ENCODE data around the gene TIGD3. TPM values are rescaled to one million over a fixed set of nuclear protein-coding genes. Genes with fewer than 3 reads are reported as not detected.

The TIGD3 gene
- total RNA-seq, 2 donors from 2014 or later = 0.99 to 1.0 TPM

- no peaks in the 10 kb centered on the region for H3K27me3 Mint-ChIP-seq (ENCODE audit: insufficient read depth)
- Histone ChIP-seq H3K9ac (ENCODE audit: extremely low read depth, low read length, poor library complexity, severe bottlenecking) (no peak overlapping the region), H3K36me3 (ENCODE audit: control insufficient read depth, insufficient read depth, low read length) (peaks cover 53% of the 10 kb centered on the region), H3K27ac (ENCODE audit: low read depth, low read length) (no peak overlapping the region), H3K9me3 (ENCODE audit: control insufficient read depth, low read length) (no peaks in the 10 kb centered on the region), H3K4me3 (ENCODE audit: low read length) (no peak overlapping the region), H3K27me3 (ENCODE audit: control insufficient read depth, insufficient read depth, low read length, poor library complexity, severe bottlenecking) (no peaks in the 10 kb centered on the region), H3K4me1 (ENCODE audit: control insufficient read depth, insufficient read depth, low read length) (no peaks in the 10 kb centered on the region)
- DNase-seq = no peak
- no peak for TF ChIP-seq CTCF (conservative IDR thresholded peaks at IDR 0.05)
- H3K9me3 Mint-ChIP-seq = no peaks in the 10 kb centered on the region
- H3K36me3 Mint-ChIP-seq (ENCODE audit: low read depth) = peaks cover 37% of the 10 kb centered on the region
- peaks cover 13% of the 10 kb centered on the region for H3K4me1 Mint-ChIP-seq
- WGBS, 2 experiments (ENCODE audit: insufficient coverage in 1 of 2, insufficient read length in 1 of 2) = 97% methylated on average over 5 to 7 of the region's 7 CpGs
- H3K27ac Mint-ChIP-seq = no peak overlapping the region
- no peak overlapping the region for H3K4me3 Mint-ChIP-seq
Measured at GRCh38 chr11:65338676-65339075, 15.9 kb upstream of the TIGD3 start.

GRCh38 chr11:65340226-65340625, 14.3 kb upstream of the TIGD3 start:
- TF ChIP-seq CTCF (conservative IDR thresholded peaks at IDR 0.05) = no peak
- no peaks in the 10 kb centered on the region for H3K27me3 Mint-ChIP-seq (ENCODE audit: insufficient read depth)
- no peak overlapping the region for H3K9ac ChIP-seq (ENCODE audit: extremely low read depth, low read length, poor library complexity, severe bottlenecking)
- no peak for DNase-seq
- H3K4me3 ChIP-seq (ENCODE audit: low read length) = no peak overlapping the region
- no peaks in the 10 kb centered on the region for H3K27me3 ChIP-seq (ENCODE audit: control insufficient read depth, insufficient read depth, low read length, poor library complexity, severe bottlenecking)
- peaks cover 69% of the 10 kb centered on the region for H3K36me3 ChIP-seq (ENCODE audit: control insufficient read depth, insufficient read depth, low read length)
- H3K9me3 Mint-ChIP-seq = no peaks in the 10 kb centered on the region
- H3K4me3 Mint-ChIP-seq = no peak overlapping the region
- peaks cover 4% of the 10 kb centered on the region for H3K4me1 Mint-ChIP-seq
- WGBS, 2 experiments (ENCODE audit: insufficient coverage in 1 of 2, insufficient read length in 1 of 2) = 97 to 99% methylated on average over 11 of the region's 11 CpGs
- no peaks in the 10 kb centered on the region for H3K9me3 ChIP-seq (ENCODE audit: control insufficient read depth, low read length)
- no peaks in the 10 kb centered on the region for H3K4me1 ChIP-seq (ENCODE audit: control insufficient read depth, insufficient read depth, low read length)
- no peak overlapping the region for H3K27ac Mint-ChIP-seq
- H3K36me3 Mint-ChIP-seq (ENCODE audit: low read depth) = peaks cover 52% of the 10 kb centered on the region
- no peak overlapping the region for H3K27ac ChIP-seq (ENCODE audit: low read depth, low read length)

GRCh38 chr11:65341856-65342255, 12.7 kb upstream of the TIGD3 start:
- Histone ChIP-seq H3K9ac (ENCODE audit: extremely low read depth, low read length, poor library complexity, severe bottlenecking) (no peak overlapping the region), H3K4me1 (ENCODE audit: control insufficient read depth, insufficient read depth, low read length) (no peaks in the 10 kb centered on the region), H3K4me3 (ENCODE audit: low read length) (no peak overlapping the region), H3K9me3 (ENCODE audit: control insufficient read depth, low read length) (no peaks in the 10 kb centered on the region), H3K36me3 (ENCODE audit: control insufficient read depth, insufficient read depth, low read length) (peaks cover 85% of the 10 kb centered on the region), H3K27me3 (ENCODE audit: control insufficient read depth, insufficient read depth, low read length, poor library complexity, severe bottlenecking) (no peaks in the 10 kb centered on the region), H3K27ac (ENCODE audit: low read depth, low read length) (no peak overlapping the region)
- H3K27me3 Mint-ChIP-seq (ENCODE audit: insufficient read depth) = no peaks in the 10 kb centered on the region
- H3K9me3 Mint-ChIP-seq = no peaks in the 10 kb centered on the region
- no peak for TF ChIP-seq CTCF (conservative IDR thresholded peaks at IDR 0.05)
- H3K36me3 Mint-ChIP-seq (ENCODE audit: low read depth) = peaks cover 63% of the 10 kb centered on the region
- no peak overlapping the region for H3K27ac Mint-ChIP-seq
- DNase-seq = no peak
- H3K4me1 Mint-ChIP-seq = no peaks in the 10 kb centered on the region
- WGBS, 2 experiments (ENCODE audit: insufficient coverage in 1 of 2, insufficient read length in 1 of 2) = 91 to 100% methylated on average over 3 of the region's 3 CpGs
- H3K4me3 Mint-ChIP-seq = no peak overlapping the region

Measured in endodermal cell (in vitro differentiated cells).